Gastrocnemius medialis (tissue), 4 donors: ENCODE results near the gene ASCC1.

Source experiments
- POLR2A ChIP-seq, 2 donors: fragments of 450-650 bp; IDR thresholded peaks; one replicate each; pipeline ENCODE4 v1.6.1; 2017; ENCODE audit warnings: antibody characterized with exemption in 2 of 2, mild to moderate bottlenecking in 2 of 2, moderate library complexity in 2 of 2
- TF ChIP-seq, protein P1 (sequence below), 5 experiments: fragments of 450-650 bp in 3 of 5; fragments of 200-600 bp in 2 of 5; sonication (generic) in 2 of 5; IDR thresholded peaks in 4 of 5; conservative IDR thresholded peaks in 1 of 5; 1 replicate in 4 of 5; 2 replicates in 1 of 5; pipeline ENCODE4 v1.5.1; 2016 to 2019; ENCODE audit warnings: antibody characterized with exemption in 5 of 5, mild to moderate bottlenecking in 3 of 5, moderate library complexity in 3 of 5

DNA sequence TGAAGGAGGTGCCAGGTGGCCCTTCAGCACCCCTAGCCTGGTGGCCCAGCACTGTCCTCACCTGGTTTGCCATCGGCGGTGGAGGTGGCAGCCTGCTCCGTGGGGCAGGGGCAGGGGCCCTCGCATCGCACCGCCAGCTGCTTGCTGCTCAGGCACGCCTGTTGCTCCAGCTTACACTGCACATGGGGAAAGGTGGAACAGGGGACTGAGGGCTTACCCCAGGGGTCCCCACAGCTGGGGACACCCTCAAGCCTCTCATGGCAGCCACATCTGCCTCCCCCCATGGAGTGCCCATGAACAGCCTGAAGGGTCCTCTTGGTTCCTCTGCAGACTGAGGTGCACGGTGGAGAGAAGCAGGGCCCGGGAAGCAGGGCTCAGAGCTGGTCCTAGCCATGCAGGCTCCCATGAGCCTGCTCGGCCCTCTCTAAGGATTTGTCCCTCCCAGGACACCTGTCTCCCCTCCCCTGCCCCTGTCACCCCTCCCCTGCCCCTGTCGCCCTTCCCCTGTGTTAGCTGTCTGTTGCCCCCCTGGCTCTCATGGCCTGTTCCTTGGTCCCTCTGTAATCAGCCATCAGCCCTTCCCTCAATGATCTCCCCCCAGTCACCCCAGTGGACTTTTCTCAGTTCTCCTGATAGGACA is 147.8 kb downstream of the ASCC1 start:
- TF ChIP-seq POLR2A (IDR thresholded peaks at IDR 0.05): no peak
- TF ChIP-seq, protein P1, sequence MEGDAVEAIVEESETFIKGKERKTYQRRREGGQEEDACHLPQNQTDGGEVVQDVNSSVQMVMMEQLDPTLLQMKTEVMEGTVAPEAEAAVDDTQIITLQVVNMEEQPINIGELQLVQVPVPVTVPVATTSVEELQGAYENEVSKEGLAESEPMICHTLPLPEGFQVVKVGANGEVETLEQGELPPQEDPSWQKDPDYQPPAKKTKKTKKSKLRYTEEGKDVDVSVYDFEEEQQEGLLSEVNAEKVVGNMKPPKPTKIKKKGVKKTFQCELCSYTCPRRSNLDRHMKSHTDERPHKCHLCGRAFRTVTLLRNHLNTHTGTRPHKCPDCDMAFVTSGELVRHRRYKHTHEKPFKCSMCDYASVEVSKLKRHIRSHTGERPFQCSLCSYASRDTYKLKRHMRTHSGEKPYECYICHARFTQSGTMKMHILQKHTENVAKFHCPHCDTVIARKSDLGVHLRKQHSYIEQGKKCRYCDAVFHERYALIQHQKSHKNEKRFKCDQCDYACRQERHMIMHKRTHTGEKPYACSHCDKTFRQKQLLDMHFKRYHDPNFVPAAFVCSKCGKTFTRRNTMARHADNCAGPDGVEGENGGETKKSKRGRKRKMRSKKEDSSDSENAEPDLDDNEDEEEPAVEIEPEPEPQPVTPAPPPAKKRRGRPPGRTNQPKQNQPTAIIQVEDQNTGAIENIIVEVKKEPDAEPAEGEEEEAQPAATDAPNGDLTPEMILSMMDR (IDR thresholded peaks at IDR 0.05 in 4 of 5, conservative IDR thresholded peaks at IDR 0.05 in 1 of 5): no peak
